Esophagus squamous epithelium (tissue), 5 donors: ENCODE data around the gene AUTS2. TPM values are rescaled to one million over a fixed set of nuclear protein-coding genes. Genes with fewer than 3 reads are reported as not detected.

Source experiments
- DNase-seq: peaks from one replicate; lab custom pipeline; 2025; lab: John Stamatoyannopoulos, UW
- H3K27ac ChIP-seq, 4 donors: fragments of 200-600 bp; sonication (generic); one replicate each; pipeline ENCODE4 v1.5.1; 2016 to 2019; ENCODE audit warnings: mild to moderate bottlenecking in 1 of 4
- H3K27me3 ChIP-seq, 4 donors: fragments of 200-600 bp; sonication (generic); 1 replicate in 3 of 4; 2 replicates in 1 of 4; pipeline versions ENCODE4 v1.5.1 to v1.6.0; 2017 to 2021; ENCODE audit warnings: antibody characterized with exemption in 1 of 4
- H3K36me3 ChIP-seq, 3 donors: fragments of 200-600 bp; sonication (generic); one replicate each; pipeline ENCODE4 v1.5.1; 2016 to 2019
- H3K4me1 ChIP-seq, 3 donors: fragments of 200-600 bp; sonication (generic); one replicate each; pipeline ENCODE4 v1.5.1; 2017 to 2019
- H3K4me3 ChIP-seq, 4 donors: fragments of 200-600 bp; sonication (generic); 1 replicate in 3 of 4; 2 replicates in 1 of 4; pipeline ENCODE4 v1.5.1; 2016 to 2019; ENCODE audit warnings: mild to moderate bottlenecking in 2 of 4, moderate library complexity in 1 of 4
- H3K9me3 ChIP-seq, 3 donors: fragments of 200-600 bp; sonication (generic); one replicate each; pipeline ENCODE4 v1.5.1; 2016 to 2019
- CTCF ChIP-seq, 6 experiments: fragments of 450-650 bp in 4 of 6; fragments of 200-600 bp in 2 of 6; sonication (generic) in 2 of 6; IDR thresholded peaks; one replicate each; pipeline ENCODE4 v1.5.1; 2016 to 2019; ENCODE audit warnings: antibody characterized with exemption in 6 of 6, mild to moderate bottlenecking in 4 of 6, moderate library complexity in 4 of 6
- POLR2A ChIP-seq, 4 donors: fragments of 450-650 bp; IDR thresholded peaks; one replicate each; pipeline ENCODE4 v1.6.1; 2017; ENCODE audit warnings: antibody characterized with exemption in 4 of 4, mild to moderate bottlenecking in 4 of 4, moderate library complexity in 3 of 4
- WGBS, 2 donors: methylation state at CpG; one replicate each; pipeline ENCODE4 v1.1.5; 2018; 5-methylcytosine and 5-hydroxymethylcytosine counted together
- intact Hi-C: fragments of 100-400 bp; cut with DNase I; formaldehyde crosslinking; loops from one replicate; pipeline ENCODE4 v1.15.0; 2022
- total RNA-seq, 4 donors: library from RNA; depleted of rRNA; stranded (reverse); fragments of >200 nt; gene quantifications; one replicate each; pipeline ENCODE4 v1.1.0, GENCODE V29; 2016
- donor health status: DM: yes; HTN: yes; CAD: no.

Gene AUTS2
- total RNA-seq, 4 donors from 2014 or later: 9.5 to 36.2 (median 23.0) TPM

DNA sequence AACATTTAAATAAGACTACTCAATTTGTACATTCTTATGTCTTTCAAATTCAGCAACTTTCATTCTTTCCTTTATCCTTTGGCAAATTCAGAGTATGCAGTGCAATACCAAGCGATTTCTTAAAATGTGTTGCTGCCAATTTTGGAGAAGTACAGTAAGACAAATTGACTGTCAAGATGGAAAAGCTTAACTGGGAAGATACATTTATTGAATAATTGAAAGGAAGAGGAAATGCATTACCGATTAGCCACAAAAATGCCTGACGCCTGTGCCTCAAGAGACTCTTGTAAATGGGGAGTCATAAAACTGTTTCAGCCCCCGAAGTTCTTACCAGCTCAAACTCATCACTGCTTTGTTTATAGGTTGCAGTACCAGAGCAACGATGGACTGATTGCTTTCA is 1160.4 kb downstream of the AUTS2 start:
- DNase-seq: no peak
- peaks cover 0 to 34% (median 0%) of the 10 kb centered on the region in 3 donors for H3K4me1 ChIP-seq
- 33 to 37% methylated on average over 5 of the region's 5 CpGs for WGBS, 2 donors
- peaks cover 0 to 12% (median 0%) of the 10 kb centered on the region in 3 donors for H3K36me3 ChIP-seq
- H3K27ac ChIP-seq: no peak overlapping the region
- TF ChIP-seq POLR2A (IDR thresholded peaks at IDR 0.05) (no peak), CTCF (IDR thresholded peaks at IDR 0.05) (no peak)
- no peak overlapping the region for H3K4me3 ChIP-seq
- intact Hi-C loops: no loop called here
- no peaks in the 10 kb centered on the region for H3K27me3 ChIP-seq
- H3K9me3 ChIP-seq: no peaks in the 10 kb centered on the region

- Histone ChIP-seq H3K9me3 (no peaks in the 10 kb centered on the region), H3K27ac (no peak overlapping the region), H3K36me3 (peaks cover 0 to 17% (median 0%) of the 10 kb centered on the region in 3 donors), H3K4me3 (no peak overlapping the region), H3K27me3 (no peaks in the 10 kb centered on the region), H3K4me1 (peaks cover 0 to 35% (median 0%) of the 10 kb centered on the region in 3 donors)
- 78 to 89% methylated on average over 5 to 6 of the region's 6 CpGs for WGBS, 2 donors
- no peak for DNase-seq
- intact Hi-C loops: no loop called here
- TF ChIP-seq POLR2A (IDR thresholded peaks at IDR 0.05): no peak
- no peak for TF ChIP-seq CTCF (IDR thresholded peaks at IDR 0.05)
Observed at GRCh38 chr7:70759674-70760073, 1161.4 kb downstream of the AUTS2 start.

- peaks cover 0 to 35% (median 0%) of the 10 kb centered on the region in 3 donors for H3K4me1 ChIP-seq
- TF ChIP-seq CTCF (IDR thresholded peaks at IDR 0.05) (no peak), POLR2A (IDR thresholded peaks at IDR 0.05) (no peak)
- H3K27me3 ChIP-seq: no peaks in the 10 kb centered on the region
- H3K36me3 ChIP-seq: peaks cover 0 to 39% (median 10%) of the 10 kb centered on the region in 3 donors
- 76 to 77% methylated on average over 4 of the region's 4 CpGs for WGBS, 2 donors
- H3K4me3 ChIP-seq: no peak overlapping the region
- no peak overlapping the region for H3K27ac ChIP-seq
- intact Hi-C loops: no loop called here
- no peak for DNase-seq
- H3K9me3 ChIP-seq: no peaks in the 10 kb centered on the region
Observed at GRCh38 chr7:70761711-70762328, 1163.5 kb downstream of the AUTS2 start.

DNA sequence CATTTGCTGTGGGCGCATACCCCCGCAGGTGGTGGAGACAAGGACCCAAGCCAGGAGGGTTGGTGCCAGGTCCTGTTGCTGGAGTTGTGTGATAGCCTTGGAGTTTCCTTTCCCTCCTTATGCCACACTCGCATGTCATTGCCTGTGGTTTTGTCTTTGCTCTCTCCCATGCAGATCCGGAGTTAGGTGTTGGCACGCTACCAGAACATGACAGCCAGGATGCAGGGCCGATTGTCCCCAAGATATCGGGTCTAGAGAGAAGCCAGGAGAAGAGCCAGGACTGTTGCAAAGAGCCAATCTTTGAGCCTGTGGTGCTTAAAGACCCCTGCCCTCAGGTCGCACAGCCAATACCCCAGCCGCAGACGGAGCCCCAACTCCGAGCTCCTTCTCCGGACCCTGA is 1164.4 kb downstream of the AUTS2 start:
- DNase-seq: no peak
- Histone ChIP-seq H3K4me3 (no peak overlapping the region), H3K27ac (no peak overlapping the region), H3K9me3 (no peaks in the 10 kb centered on the region), H3K4me1 (peaks cover 0 to 35% (median 0%) of the 10 kb centered on the region in 3 donors), H3K27me3 (no peaks in the 10 kb centered on the region), H3K36me3 (peaks cover 0 to 47% (median 10%) of the 10 kb centered on the region in 3 donors)
- 73 to 100% methylated on average over 2 to 6 of the region's 12 CpGs for WGBS, 2 donors
- intact Hi-C loops: no loop called here
- TF ChIP-seq CTCF (IDR thresholded peaks at IDR 0.05) (no peak), POLR2A (IDR thresholded peaks at IDR 0.05) (no peak)

GRCh38 chr7:70763961-70764691 is 1165.9 kb downstream of the AUTS2 start:
- WGBS, 2 donors: 64 to 76% methylated on average over 16 to 17 of the region's 17 CpGs
- no peak for DNase-seq
- peaks cover 0 to 61% (median 10%) of the 10 kb centered on the region in 3 donors for H3K36me3 ChIP-seq
- peak overlapping the region in 1 of 4 donors; percentile 19 for H3K27ac ChIP-seq
- TF ChIP-seq POLR2A (IDR thresholded peaks at IDR 0.05) (no peak), CTCF (IDR thresholded peaks at IDR 0.05) (no peak)
- no peak overlapping the region for H3K4me3 ChIP-seq
- intact Hi-C loops: no loop called here
- H3K9me3 ChIP-seq: no peaks in the 10 kb centered on the region
- no peaks in the 10 kb centered on the region for H3K27me3 ChIP-seq
- H3K4me1 ChIP-seq: peaks cover 0 to 26% (median 0%) of the 10 kb centered on the region in 3 donors
